ENCODE measurements around the gene BACE1-AS.
"Not testable (repeated sequence)": the region's sequence is repeated elsewhere in the genome, so short reads cannot be mapped to it uniquely, and the experiment has no call there.

Gene BACE1-AS

DNA sequence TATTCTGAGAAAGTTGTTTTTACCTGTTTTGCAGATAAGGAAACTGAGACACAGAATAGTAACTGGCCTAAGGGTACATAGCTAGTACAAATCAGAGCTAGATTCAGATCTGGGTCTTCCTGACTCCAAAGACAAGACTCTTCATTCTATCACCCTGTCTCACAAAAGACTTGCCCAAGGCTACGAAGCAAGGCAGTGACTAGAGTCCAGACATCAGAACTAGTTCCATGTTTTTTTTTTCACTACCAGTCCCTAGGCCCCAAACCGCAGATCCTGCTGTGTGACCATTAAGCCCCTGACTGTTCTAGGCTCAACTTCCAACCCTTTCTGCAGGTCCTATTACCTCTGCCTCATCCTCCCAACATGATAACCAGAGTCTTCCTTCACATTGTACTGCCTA is 1.5 kb downstream of the BACE1-AS start:
- DNase-seq = no peak

DNA sequence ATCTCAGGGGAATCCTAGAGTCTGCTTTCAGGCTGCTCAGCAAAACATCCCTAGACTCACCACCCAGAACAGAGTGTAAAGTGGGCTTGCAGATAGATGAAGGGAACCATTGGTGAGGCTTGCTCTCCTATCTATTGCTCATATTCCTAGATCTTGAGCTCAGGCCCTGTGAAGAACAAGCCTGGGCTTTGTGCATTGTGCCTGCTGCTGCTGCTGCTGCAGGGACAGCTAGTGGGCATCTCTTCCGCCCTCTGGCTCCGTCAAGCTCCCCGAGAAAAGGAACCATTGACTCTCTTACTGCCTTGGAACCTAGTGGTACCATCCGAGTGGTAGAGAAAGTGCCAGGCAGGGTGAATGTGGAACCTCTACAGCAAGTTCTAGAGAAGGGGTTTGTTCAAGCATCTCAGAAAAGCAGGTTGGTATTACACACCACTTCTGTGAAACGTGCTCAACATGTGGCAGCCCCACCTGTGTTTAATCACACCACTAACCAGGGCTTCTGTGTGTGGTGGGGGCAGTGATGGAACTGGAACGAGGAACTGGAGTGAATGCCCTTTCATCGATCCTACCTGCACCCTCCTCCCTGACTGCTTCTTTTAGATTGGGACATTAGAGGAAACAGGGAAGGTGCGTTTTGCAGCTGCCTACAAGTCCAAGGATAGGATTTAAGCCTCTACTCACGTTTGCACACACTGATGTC is 4.4 kb downstream of the BACE1-AS start:
- DNase-seq = no peak

DNA sequence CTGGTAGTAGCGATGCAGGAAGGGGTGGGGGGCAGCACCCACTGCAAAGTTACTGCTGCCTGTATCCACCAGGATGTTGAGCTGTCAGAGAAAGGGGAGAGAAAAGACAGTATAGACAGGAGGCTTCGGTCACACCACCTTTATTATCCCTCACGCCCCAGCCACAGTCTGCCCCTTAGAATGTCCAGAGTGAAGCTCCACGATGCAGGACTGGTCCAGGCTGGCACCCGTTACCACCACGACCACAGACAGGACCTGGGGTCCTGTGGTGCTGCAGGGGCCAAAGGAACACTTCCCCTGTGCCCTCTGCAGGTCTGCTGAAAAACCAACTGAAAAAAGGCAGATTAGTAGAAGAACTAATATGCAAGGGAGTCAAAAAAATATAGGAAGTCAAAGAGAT is 5.7 kb downstream of the BACE1-AS start:
- DNase-seq = no peak

GRCh38 chr11:117298195-117298594 is 7.0 kb downstream of the BACE1-AS start:
- no peak for DNase-seq

GRCh38 chr11:117299351-117300282 is 8.5 kb downstream of the BACE1-AS start:
- DNase-seq = no peak

GRCh38 chr11:117300283-117300663 is 9.1 kb downstream of the BACE1-AS start:
- DNase-seq = peak; percentile 48

GRCh38 chr11:117300773-117301172 is 9.6 kb downstream of the BACE1-AS start:
- DNase-seq = no peak

- no peak for DNase-seq
Observed at GRCh38 chr11:117302228-117302627, 11.1 kb downstream of the BACE1-AS start.

DNA sequence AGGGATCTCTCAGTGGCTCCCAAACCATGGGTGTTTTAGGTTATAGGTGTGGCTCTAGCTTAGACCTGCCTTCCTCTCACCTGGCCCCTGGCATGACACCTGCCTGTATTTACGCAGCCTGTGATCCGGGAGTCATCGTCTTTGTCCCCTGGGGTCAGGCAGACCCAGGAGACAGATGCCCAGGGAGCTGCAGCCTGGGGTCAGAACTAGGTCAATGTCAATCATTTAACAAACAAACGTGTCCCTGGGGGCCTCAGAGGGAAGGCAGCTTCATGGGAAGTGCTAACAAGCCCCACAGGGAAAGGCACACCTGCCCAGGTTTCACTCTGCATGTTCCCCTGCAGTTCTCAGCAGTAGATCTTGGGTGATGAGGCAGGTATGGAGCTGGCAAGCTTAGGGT is 12.0 kb downstream of the BACE1-AS start:
- DNase-seq = no peak

DNA sequence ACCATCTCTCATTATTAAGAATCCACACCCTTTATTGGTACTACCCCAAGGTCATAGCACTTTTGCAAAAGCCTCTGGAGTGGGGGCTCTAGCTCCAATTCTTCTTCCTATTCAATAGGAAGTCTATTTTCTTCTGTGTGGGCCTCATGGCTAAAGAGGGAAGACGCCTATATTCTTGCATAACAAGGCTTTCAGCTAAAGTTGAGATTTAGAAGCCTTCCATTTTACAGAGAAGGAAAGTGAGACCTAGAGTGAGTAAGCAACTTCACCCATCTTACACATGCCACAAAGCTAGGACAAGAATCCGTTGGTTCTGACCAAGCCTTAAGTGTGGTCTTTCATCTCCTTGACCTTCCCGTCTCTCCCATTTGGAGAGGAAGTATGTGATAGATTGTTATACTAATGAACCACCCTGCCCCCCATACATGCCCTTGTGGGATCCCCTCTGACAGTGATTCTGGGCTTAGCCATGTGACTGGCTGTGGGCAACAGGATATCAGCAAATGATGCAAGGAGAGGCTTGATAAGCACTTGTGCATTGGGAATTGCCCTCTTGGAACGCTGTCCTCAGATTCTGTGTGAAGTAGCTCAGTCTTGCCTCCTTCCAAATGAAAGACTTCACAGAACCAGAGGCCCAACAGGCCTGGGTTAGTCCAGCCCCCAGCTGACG is 12.6 kb downstream of the BACE1-AS start:
- no peak for DNase-seq

GRCh38 chr11:117305145-117305544 is 14.0 kb downstream of the BACE1-AS start:
- no peak for DNase-seq

DNA sequence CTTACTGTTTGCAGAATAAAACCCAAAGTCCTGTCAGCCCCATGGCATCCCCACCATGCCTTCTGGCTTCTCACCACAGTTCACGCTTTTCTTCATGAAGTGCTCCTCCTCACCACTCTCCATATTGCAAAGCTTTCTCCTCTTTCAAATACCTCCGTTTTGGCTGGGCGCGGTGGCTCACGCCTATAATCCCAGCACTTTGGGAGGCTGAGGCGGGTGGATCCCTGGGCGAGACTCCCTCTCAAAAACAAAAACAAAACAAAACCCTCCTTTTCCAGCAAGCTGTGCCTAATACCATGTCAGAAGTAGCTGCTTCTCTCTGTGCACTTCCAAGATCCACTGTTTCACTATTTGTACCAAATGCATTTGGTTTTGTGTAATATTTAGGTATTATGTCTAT is 18.2 kb downstream of the BACE1-AS start:
- no peak for DNase-seq

- DNase-seq = no peak
Observed at GRCh38 chr11:117313091-117313490, 21.9 kb downstream of the BACE1-AS start.

DNA sequence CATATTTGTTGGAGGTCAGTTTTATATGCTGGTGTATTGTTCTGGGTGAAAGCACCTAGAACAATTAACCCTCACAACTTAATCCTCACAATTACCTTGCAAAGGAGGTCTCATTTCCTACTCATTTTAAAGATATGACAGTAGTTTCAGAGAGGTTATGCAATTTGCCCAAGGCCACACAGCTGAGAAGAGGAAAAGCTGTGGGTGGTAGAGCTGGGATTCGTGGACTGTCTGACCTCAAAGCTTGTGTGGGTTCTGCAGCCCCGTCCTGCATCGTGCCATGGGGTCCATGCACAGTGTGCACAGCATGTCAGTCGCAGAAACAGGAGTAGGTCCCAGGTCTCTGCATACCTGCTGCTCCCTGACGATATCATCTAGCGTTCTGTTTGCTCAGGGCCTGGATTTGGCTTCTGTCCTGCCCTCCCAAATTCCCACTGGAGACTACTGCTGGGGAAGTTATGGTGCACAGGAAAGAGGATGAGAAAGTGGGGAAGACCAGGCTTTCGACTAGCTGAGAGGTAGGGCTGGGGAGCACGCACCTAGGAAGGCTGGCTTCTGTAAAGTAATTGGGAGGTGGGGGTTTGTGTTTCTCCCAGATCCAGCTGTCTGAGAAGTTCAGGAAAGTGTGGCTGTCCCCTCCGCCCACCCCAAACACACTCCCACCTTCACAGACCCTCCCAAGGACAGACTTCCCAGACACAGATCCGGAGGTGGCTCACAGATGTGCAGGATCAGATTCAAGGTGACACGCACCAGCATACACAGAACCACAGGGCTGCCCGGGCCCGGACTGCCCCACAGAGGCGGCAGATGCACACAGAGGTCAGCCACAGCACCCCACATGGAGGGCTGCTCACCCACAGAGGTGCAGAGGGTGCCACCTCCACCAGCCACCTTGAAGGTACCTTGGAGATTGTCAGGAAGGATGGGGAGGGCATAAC is 23.0 kb downstream of the BACE1-AS start:
- no peak for DNase-seq

GRCh38 chr11:117314840-117315239 is 23.7 kb downstream of the BACE1-AS start:
- no peak for DNase-seq

DNA sequence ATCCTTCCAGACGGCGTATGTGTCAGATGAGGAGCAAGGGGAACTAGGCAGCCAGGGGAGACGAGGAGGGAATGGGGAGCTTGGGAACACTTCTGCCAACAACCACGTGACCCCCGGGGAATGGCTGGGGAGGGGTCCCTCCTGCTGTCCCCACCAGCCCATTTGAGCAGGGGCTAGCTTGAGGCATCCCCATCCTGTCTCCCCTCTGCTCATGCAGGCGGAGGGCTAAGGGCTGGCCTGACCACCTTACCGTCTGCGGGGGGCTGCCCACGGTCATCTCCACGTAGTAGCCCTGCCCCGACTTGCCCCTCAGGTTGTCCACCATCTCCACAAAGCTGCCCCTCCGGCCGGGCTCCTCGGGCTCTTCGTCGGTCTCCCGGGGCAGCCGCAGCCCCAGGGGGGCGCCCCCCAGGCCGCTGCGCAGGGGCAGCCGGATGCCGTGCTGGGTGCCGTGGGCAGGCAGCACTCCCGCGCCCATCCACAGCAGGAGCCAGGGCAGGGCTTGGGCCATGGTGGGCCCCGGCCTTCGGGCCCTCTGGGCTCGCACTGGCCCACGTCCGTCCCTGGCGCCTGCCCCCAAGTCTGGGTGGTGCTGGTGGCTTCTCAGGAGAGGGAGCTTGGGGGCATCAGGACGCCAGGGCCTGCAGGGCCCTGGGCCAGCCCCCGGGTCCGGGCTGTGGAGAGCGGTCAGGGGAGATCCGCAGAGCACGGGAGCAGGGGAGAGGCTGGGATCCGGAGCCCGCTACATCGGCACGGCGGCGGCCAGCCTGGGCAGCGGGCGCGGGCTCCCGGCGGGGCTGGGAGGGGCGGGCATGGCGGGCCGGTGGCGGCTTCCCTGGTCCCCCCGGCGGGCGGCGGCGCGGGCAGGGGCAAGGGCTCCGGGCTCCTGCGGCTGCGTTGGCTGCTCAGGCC is 24.4 kb downstream of the BACE1-AS start:
- no peak for DNase-seq

GRCh38 chr11:117316197-117316961 is 25.2 kb downstream of the BACE1-AS start, which contains the start of gene BACE1:
TSS of gene BACE1 (minus strand) at chr11:117316256. CDS start at chr11:117315795, 461 bp downstream.
- DNase-seq = peak; percentile 86

DNA sequence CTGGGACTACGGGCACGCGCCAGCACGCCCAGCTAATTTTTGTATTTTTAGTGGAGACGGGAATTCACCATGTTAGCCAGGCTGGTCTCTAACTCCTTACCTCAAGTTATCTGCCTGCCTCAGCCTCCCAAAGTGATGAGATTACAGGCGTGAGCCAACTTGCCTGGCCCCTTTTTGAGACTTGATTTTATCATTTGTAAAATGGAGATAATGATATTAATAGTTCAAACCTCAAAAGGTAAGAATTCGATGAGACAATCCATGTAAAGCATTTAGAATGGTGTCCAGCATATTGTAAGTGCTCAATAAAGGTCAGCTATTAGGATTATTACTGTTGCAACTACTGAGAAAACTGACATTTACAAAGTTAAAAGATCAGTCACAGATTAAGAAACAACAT is 27.6 kb downstream of the BACE1-AS start:
- no peak for DNase-seq

GRCh38 chr11:117319214-117319840 is 28.2 kb downstream of the BACE1-AS start:
- DNase-seq = peak; percentile 77

- DNase-seq = not testable (repeated sequence)
Observed at GRCh38 chr11:117327255-117327566, 36.1 kb downstream of the BACE1-AS start.
